GM21717 (cell line): Measurements from ENCODE around the gene RETREG2.
A peak's percentile ranks its signal among the peaks of the same experiment; 100 is the strongest.

Experiments
- ATAC-seq: cut with Tn5 transposase; IDR thresholded peaks from one replicate; pipeline ENCODE4 v1.9.1; 2021; ENCODE audit warnings: mild to moderate bottlenecking, moderate library complexity; ENCODE audit not compliant: unreplicated experiment

RETREG2 gene

DNA sequence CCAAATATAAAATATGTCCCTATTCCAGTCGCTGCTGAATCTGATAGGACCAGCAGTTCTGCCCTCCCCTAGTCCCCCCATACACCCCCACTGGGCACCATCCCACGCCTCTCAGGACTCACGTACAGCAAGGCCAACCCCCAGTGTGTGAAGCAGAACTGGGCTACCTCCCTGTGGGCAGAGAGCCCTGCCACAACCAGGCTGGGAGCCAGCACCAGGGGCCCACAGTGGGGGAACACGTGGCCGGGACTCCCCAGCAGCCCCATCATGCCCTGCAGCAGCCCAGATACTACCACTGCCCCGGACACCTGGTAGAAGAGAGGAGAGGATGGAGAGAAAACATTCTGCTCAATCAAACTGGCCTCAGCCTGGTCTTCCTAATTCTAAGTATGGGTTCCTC is 9.5 kb upstream of the RETREG2 start:
- no peak for ATAC-seq

DNA sequence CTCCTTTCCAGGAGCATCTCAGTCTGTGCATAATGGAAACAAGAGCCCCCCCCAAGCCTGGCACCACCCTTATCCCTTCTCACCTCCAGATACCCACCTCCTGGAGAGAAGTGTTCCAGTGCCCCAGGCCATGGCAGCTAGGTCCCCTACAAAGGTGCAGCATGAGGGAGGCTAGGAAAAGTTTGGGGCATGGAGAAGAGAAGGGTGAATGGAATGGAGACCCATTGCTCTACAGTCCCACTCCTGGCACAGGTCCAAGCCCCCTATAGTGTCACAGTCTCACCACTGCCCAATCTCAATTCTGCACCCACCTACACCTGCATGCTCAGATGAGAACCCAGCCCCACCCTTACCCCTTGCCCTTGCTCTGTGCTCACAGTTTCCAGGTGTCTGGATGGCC is 9.1 kb upstream of the RETREG2 start:
- no peak for ATAC-seq

GRCh38 chr2:219169930-219170654 is 8.0 kb upstream of the RETREG2 start, which contains the start of gene SLC23A3:
Gene SLC23A3 (minus strand): TSS chr2:219170029. CDS start chr2:219169984, 45 bp downstream.
- ATAC-seq = no peak

GRCh38 chr2:219171231-219171651 is 6.8 kb upstream of the RETREG2 start:
- no peak for ATAC-seq

GRCh38 chr2:219172231-219173154 is 5.6 kb upstream of the RETREG2 start:
- no peak for ATAC-seq

GRCh38 chr2:219173176-219173575 is 4.9 kb upstream of the RETREG2 start:
- no peak for ATAC-seq

DNA sequence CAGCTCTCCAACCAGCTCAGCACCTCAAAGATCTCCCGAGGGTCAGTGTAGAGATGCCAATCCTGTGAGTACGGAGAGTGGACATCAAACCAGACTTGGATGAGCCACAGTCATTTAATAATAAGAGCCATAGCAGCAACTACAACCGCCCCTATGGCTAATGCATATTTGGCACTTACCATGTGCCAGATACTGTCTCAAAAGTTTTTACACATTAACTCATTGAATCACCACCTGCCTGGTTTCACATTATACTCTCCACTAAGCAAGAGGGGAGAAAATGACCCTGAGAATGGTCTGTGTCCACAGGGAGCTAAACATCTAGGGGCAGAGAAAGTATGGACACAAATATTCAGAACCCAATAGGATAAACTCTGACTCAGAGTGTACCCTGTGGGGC is 3.9 kb upstream of the RETREG2 start:
- no peak for ATAC-seq

- ATAC-seq = no peak
These were observed 3.3 kb upstream of the RETREG2 start for GRCh38 chr2:219174801-219175200.

- ATAC-seq = no peak
These were observed 2.6 kb upstream of the RETREG2 start for GRCh38 chr2:219175486-219175885.

GRCh38 chr2:219175928-219176817 is 1.9 kb upstream of the RETREG2 start:
- peak; percentile 37 for ATAC-seq

GRCh38 chr2:219176818-219177551 is 1.1 kb upstream of the RETREG2 start, which contains the start of gene CNPPD1:
Gene CNPPD1 (minus strand): TSS chr2:219176925. CDS start chr2:219176828, 97 bp downstream.
- peak; percentile 65 for ATAC-seq

- ATAC-seq = peak; percentile 2
These were observed 501 bp downstream of the RETREG2 start for GRCh38 chr2:219178377-219179175.

DNA sequence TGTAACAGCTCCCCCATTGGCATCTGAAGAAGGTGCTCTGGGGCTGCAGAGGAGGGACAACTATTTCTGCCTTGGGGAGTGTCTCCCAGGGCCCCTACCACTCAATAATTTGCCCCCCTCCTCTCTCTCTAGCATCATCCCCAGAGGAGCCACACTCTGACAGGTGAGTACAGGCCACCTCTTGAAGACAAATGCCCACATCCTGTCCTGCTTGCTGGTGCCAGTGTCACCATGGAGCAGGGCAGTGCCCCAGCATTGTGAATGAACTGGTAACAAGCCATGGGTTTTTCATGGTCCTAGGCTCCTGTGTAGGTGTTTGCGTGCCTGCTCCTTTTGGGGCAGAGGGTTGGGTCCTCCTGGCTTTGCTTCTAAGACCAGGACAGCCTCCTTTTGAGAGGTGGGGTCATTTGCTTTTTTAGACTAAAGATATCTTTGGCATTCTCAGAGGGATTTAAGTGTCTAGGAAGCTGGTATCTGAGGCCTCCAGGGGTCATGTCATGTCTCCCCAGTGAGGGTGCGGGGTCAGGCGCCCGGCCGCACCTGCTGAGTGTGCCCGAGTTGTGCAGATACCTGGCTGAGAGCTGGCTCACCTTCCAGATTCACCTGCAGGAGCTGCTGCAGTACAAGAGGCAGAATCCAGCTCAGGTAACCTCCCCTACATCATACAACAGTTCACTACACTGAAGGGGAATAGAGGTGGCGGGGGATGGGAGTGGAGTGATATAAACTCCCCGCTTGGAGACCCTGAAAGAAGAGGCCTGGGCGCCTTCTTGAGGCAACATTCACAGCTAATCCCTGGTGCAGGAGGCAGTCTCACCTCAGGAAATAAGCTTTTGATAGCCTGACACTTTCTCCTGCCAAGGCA is 1.8 kb downstream of the RETREG2 start:
- no peak for ATAC-seq

DNA sequence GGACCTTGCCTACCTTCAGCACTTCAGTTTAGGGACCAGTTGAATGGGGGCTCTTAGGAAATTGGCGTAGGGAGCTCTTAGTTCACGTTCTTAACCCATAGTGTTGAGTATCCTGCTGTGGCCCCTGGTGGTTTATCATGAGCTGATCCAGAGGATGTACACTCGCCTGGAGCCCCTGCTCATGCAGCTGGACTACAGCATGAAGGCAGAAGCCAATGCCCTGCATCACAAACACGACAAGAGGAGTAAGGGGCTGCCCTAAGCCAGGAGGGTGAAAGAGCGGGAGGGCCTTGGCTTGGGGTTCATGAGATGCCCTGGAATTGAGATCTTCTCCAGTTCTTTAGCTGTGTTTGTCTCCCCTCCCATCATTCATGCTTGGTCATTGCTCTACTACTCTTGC is 2.9 kb downstream of the RETREG2 start:
- ATAC-seq = no peak

DNA sequence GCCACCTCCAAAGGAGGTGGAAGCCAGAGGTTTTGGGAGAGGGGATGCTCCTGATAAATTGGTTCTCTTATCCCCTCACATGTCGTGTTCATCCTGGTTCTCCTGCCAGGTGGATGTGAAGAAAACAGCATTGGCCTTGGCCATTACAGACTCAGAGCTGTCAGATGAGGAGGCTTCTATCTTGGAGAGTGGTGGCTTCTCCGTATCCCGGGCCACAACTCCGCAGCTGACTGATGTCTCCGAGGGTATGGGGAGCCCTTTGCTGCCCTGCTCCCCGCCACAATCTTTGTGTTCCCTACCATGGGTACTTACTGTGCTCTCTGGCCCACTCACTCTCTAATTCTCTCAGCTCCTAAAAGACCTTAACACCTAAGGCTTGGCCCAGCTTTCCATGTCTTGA is 3.5 kb downstream of the RETREG2 start:
- no peak for ATAC-seq

GRCh38 chr2:219182331-219183150 is 4.5 kb downstream of the RETREG2 start:
- ATAC-seq = no peak

DNA sequence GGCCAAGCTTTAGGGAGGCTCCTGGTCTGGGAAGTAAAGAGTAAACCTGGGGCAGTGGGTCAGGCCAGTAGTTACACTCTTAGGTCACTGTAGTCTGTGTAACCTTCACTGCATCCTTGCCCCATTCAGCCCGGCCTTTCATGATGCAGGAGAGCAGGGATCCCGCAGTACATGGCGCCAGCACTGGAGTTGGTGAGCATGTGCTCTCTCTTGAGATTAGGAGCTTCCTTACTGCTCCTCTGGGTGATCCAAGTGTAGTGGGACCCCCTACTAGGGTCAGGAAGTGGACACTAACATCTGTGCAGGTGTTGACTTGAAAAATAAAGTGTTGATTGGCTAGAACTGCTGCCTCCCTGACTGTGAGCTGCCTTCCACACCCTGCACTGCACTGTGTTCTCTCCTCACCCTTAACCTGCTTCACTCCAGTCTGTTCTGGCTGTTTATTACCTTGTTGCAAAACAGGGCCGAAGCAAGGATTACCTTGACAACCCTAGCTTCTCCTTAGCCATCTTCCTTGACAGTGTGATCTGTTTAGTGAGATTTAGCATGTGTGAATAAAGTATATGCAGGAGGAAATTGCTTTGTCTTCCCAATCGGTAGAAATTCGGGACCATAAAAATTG is 5.2 kb downstream of the RETREG2 start:
- ATAC-seq = no peak
